Right lung (tissue), 10 donors: ENCODE data around the gene FKBP8. TPM values are rescaled to one million over a fixed set of nuclear protein-coding genes. Genes with fewer than 3 reads are reported as not detected.
"Not testable (repeated sequence)": the region's sequence is repeated elsewhere in the genome, so short reads cannot be mapped to it uniquely, and the experiment has no call there.

Experiments used
- DNase-seq, 2 donors: peaks; one replicate each; pipeline ENCODE4 v3.0.0-alpha.2; 2013
- long read RNA-seq, 8 donors: transcript quantifications; one replicate each; lab custom pipeline, GENCODE V29; 2026
- polyA plus RNA-seq, 5 donors: library from polyadenylated mRNA; unstranded; fragments of 120-200 nt; gene quantifications; one replicate each; pipeline versions ENCODE4 v1.2.1 to v1.2.3, GENCODE V29; 2013; ENCODE audit warnings: inconsistent platforms in 1 of 5, low replicate concordance in 1 of 5; ENCODE audit not compliant: insufficient read length in 5 of 5, insufficient read depth in 1 of 5

Gene FKBP8
- polyA plus RNA-seq: 100 to 1,000 TPM; 161 to 287 (median 204) TPM
- long read RNA-seq, donor 1, transcript FKBP8-209 (9 exons, 1,781 nt): minor isoform, 36 of 280 reads
- long read RNA-seq, donor 1, transcript FKBP8-201 (9 exons, 1,710 nt): minor isoform, 24 of 280 reads
- long read RNA-seq, donor 1, transcript FKBP8-213 (9 exons, 1,849 nt): major isoform, 39 of 280 reads
- long read RNA-seq, donor 1, partial matches to known transcripts: 156 of 280 reads
- long read RNA-seq, donor 1, other reads (novel, unspliced or antisense): 19 of 280 reads
- long read RNA-seq, donor 2, transcript FKBP8-209 (9 exons, 1,781 nt): minor isoform, 9 of 94 reads
- long read RNA-seq, donor 2, transcript FKBP8-201 (9 exons, 1,710 nt): minor isoform, 16 of 94 reads
- long read RNA-seq, donor 2, transcript FKBP8-213 (9 exons, 1,849 nt): major isoform, 36 of 94 reads
- long read RNA-seq, donor 2, partial matches to known transcripts: 14 of 94 reads
- long read RNA-seq, donor 2, other reads (novel, unspliced or antisense): 14 of 94 reads
- long read RNA-seq, donor 3, transcript FKBP8-213 (9 exons, 1,849 nt): major isoform, 42 of 191 reads
- long read RNA-seq, donor 3, transcript FKBP8-209 (9 exons, 1,781 nt): minor isoform, 22 of 191 reads
- long read RNA-seq, donor 3, transcript FKBP8-201 (9 exons, 1,710 nt): minor isoform, 29 of 191 reads
- long read RNA-seq, donor 3, partial matches to known transcripts: 83 of 191 reads
- long read RNA-seq, donor 3, other reads (novel, unspliced or antisense): 9 of 191 reads
- long read RNA-seq, donor 4, transcript FKBP8-213 (9 exons, 1,849 nt): major isoform, 30 of 102 reads
- long read RNA-seq, donor 4, transcript FKBP8-209 (9 exons, 1,781 nt): minor isoform, 15 of 102 reads
- long read RNA-seq, donor 4, transcript FKBP8-201 (9 exons, 1,710 nt): minor isoform, 16 of 102 reads
- long read RNA-seq, donor 4, partial matches to known transcripts: 36 of 102 reads
- long read RNA-seq, donor 4, other reads (novel, unspliced or antisense): 5 of 102 reads
- long read RNA-seq, donor 5, transcript FKBP8-213 (9 exons, 1,849 nt): major isoform, 58 of 3,582 reads
- long read RNA-seq, donor 5, transcript FKBP8-209 (9 exons, 1,781 nt): minor isoform, 18 of 3,582 reads
- long read RNA-seq, donor 5, transcript FKBP8-201 (9 exons, 1,710 nt): minor isoform, 24 of 3,582 reads
- long read RNA-seq, donor 5, partial matches to known transcripts: 1,427 of 3,582 reads
- long read RNA-seq, donor 5, other reads (novel, unspliced or antisense): 2,051 of 3,582 reads
- long read RNA-seq, donor 6, transcript FKBP8-213 (9 exons, 1,849 nt): major isoform, 64 of 220 reads
- long read RNA-seq, donor 6, transcript FKBP8-201 (9 exons, 1,710 nt): minor isoform, 23 of 220 reads
- long read RNA-seq, donor 6, transcript FKBP8-209 (9 exons, 1,781 nt): minor isoform, 37 of 220 reads
- long read RNA-seq, donor 6, partial matches to known transcripts: 76 of 220 reads
- long read RNA-seq, donor 6, other reads (novel, unspliced or antisense): 19 of 220 reads
- long read RNA-seq, donor 7, transcript FKBP8-201 (9 exons, 1,710 nt): minor isoform, 35 of 255 reads
- long read RNA-seq, donor 7, transcript FKBP8-209 (9 exons, 1,781 nt): minor isoform, 33 of 255 reads
- long read RNA-seq, donor 7, transcript FKBP8-213 (9 exons, 1,849 nt): major isoform, 64 of 255 reads
- long read RNA-seq, donor 7, partial matches to known transcripts: 100 of 255 reads
- long read RNA-seq, donor 7, other reads (novel, unspliced or antisense): 19 of 255 reads
- long read RNA-seq, donor 8, transcript FKBP8-201 (9 exons, 1,710 nt): minor isoform, 12 of 66 reads
- long read RNA-seq, donor 8, transcript FKBP8-209 (9 exons, 1,781 nt): minor isoform, 10 of 66 reads
- long read RNA-seq, donor 8, transcript FKBP8-213 (9 exons, 1,849 nt): major isoform, 19 of 66 reads
- long read RNA-seq, donor 8, partial matches to known transcripts: 24 of 66 reads
- long read RNA-seq, donor 8, other reads (novel, unspliced or antisense): 0 of 66 reads

GRCh38 chr19:18542941-18543813, at the start of gene FKBP8:
Gene FKBP8, minus strand, starts transcription at chr19:18543573. Its CDS starts 1,603 bp downstream, at chr19:18541970.
- peak; percentile 89 to 90 for DNase-seq

DNA sequence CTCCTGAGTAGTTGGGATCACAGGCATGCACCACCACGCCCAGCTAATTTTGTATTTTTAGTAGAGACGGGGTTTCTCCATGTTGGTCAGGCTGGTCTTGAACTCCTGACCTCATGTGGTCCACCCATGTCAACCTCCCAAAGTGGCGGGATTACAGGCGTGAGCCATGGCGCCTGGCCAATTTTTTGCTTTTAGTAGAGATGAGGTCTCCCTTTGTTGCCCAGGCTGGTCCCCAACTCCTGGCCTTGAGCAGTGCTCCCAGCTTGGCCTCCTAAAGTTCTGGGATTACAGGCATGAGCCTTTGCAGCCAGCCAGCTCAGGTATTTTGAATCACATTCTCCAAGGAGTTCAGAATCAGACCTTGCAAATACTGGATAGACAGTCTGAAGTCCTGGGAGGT, 49.4 kb upstream of the FKBP8 start:
- DNase-seq: not testable (repeated sequence)

- no peak for DNase-seq
These were observed 48.5 kb upstream of the FKBP8 start for GRCh38 chr19:18591735-18592385.

DNA sequence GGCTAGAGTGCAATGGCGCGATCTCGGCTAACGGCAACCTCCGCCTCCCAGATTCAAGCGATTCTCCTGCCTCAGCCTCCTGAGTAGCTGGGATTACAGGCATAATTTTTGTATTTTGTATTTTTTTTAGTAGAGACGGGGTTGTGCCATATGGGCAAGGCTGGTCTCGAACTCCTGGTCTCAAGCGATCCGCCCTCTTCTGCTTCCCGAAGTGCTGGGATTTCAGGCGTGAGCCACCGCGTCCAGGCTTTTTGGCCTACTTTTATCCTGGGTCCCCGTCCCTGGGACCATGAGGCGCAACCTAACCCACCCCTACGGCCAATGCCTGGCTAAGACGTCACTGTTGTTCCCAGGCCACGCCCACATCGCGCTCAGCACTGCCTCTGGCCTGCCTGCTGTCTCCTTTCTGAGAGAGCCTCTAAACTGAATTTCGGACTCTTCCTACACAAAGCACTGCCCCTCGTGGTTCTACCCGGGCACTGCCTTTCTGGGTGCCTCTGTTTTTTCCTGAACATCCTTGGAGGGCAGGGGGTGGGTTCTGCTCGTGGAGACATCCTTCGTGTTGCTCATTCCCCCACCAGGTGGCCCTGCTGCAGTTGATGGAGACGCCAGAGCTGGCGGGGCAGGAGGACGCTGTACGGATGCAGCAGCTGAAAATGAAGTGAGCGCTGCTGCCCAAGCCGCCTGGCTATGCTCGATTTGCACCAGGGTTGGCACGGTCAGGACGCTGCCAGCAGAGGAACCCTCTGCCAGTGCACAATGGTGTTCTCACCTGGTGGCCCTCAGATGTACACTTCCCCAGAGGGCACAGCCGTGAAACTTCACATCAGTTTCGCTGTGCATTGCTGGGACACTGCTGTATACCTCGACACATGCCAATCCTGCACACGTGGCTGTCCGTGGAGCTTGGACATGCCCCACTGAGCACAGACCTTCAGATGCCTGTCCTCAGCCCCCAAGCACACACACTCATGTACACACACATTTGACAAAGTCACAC, 47.2 kb upstream of the FKBP8 start:
- peak in 1 of 2 donors; percentile 60 for DNase-seq

DNA sequence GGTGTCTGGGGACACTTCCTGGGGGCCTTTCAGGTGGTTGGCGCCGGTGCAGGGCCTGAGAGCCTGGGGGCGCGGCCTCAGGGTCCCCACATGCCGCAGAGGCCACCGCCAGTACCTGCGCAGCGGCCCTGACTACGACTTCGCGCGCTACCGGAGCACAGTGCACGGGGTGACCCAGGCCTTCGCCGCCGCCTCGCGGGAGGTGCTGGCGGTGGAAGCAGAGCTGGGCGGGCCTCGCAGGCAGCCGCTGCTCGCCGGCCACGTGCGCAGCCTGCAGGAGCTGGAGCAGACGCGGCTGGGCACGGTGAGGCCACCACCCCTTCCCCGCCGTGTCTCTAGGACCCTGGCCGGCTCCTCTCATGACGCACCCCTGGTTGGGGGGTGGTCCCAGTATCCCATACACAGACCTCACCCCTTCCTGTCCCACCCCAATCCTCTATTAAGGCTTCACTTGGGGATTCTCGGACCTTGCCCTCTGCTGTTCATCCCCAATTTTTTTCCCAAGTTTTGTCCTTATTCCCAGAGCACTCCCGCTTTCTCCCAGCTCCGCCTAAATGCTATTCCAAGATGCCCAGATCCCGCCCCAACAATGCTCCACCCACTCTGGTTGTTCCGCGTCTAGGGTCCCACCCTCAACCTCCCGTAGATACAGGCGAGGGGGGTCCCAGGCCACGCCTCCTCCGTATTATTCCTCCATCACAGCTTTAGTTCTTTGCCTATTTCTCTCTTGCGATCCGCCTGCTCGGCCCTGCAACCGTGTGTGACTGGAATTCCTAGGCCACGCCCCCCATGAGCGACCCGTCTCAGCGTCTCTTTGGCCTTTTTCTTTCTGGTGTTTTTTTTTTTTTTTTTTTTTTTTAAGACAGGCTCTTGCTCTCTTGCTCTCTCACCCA, 46.3 kb upstream of the FKBP8 start:
- DNase-seq: peak in 1 of 2 donors; percentile 63

DNA sequence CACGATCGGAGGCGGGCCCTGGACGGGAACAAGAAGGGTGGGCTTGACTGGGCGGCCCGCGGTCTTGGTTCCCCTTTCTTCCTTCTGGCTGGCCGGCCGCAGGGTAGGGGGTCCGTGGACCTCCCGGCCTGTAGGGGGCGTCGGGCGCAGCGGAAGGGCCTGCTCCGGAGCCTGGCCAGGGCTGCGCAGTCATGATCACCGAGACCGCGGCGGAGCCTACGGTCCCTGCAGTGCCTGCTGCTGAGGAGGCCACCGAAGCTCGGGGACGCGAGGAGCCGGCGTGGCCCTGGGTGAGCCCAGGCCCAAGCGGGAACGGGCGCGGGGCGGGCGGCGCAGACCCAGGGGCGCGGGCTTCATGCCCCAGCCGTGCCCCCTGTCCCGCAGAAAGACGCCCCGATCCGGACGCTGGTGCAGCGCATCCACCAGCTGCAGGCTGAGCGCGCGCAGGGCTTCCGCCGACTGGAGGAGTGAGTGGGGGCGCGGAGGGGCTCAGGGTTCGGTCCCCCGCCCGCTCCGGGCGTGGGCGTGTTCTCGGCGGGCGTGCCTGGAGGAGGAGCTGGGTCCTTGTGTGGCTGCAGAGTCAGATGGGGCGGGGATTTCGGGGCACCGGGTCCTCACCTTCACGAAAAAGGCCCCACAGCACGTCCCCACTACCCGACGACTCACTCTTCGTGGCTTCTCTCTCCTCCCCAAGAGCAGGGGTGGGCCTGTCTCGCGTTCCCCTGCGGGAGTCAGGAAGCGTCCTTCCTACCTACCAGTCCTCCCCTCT, 45.4 kb upstream of the FKBP8 start, which contains the start of gene REX1BD:
Gene REX1BD (plus strand): TSS at position 188 of the 769 bp plus-strand sequence. CDS start 4 bp downstream, at position 192.
- peak; percentile 89 to 91 for DNase-seq

- no peak for DNase-seq
These were observed 44.7 kb upstream of the FKBP8 start for GRCh38 chr19:18587962-18588610.

DNA sequence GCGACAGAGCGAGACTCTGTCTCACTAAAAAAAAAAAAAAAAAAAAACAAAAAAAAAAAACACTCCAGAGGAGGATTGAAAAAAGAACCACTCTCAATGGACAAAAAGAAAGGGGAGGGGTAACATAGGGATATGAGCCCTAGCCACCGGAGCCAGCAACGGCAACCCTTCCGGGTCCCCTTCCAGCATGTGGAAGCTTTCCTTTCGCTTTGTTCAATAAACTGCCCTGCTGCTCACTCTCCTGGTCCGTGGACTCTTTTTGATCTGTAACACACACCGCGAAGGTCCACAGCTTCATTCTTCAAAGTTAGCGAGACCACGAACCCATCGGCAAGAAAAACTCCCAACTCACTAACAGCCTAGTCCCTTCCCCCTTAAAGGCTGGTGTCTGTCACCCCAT, 44.2 kb upstream of the FKBP8 start:
- no peak for DNase-seq

- no peak for DNase-seq
These were observed 42.9 kb upstream of the FKBP8 start for GRCh38 chr19:18586306-18586705.

DNA sequence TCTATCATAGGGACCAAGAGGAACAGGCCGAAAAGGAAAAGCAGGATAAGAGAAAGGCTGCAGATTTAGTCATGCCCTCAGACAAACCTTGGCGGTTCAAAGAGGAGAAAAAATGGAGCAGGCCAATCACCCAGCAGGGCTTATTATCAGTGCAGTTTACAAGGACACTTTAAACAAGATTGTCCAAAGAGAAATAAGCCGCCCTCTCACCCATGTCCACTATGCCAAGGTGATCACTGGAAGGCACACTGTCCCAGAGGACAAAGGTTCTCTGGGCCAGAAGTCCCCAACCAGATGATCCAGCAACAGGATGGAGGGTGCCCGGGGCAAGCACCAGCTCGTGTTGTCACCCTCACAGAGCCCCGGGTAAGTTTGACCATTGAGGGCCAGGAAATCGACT, 36.9 kb upstream of the FKBP8 start:
- DNase-seq: no peak

- no peak for DNase-seq
These were observed 34.1 kb upstream of the FKBP8 start for GRCh38 chr19:18577365-18577914.

DNA sequence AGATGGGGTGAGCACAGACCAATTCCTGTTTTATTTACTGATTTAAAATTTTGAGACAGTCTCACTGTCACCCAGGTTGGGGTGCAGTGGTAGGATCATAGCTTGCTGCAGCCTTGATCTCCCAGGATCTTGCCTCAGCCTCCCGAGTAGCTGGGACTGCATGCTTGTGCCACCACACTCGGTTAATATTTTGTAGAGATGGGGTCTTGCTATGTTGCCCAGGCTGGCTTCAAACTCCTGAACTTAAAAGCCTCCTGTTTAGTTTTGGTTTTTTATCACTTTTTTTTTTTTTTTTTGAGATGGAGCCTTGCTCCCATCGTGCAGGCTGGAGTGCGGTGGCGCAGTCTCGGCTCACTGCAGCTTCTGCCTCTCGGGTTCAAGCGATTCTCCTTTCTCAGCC, 33.0 kb upstream of the FKBP8 start:
- no peak for DNase-seq

DNA sequence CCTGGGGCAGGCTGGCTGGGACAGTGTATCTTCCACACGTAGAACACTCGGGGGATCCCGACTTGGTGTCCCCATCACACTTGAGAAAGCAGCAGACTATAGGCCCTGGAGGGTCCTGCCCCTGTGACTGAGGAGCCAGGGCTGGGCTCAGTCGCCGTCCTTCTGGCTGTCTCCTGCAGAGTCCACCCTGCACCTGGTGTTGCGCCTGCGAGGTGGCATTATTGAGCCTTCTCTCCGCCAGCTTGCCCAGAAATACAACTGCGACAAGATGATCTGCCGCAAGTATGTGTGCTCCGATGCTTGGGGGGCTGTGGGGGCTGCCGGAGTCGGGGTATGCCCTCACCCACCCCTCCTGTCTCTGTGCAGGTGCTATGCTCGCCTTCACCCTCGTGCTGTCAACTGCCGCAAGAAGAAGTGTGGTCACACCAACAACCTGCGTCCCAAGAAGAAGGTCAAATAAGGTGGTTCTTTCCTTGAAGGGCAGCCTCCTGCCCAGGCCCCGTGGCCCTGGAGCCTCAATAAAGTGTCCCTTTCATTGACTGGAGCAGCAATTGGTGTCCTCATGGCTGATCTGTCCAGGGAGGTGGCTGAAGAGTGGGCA, 31.4 kb upstream of the FKBP8 start:
- no peak for DNase-seq
